HG03175 (cell line): ENCODE data around the gene PRX.
"Not testable (repeated sequence)": the region's sequence is repeated elsewhere in the genome, so short reads cannot be mapped to it uniquely, and the experiment has no call there.

Source experiments
- ATAC-seq: cut with Tn5 transposase; IDR thresholded peaks from one replicate; pipeline ENCODE4 v1.9.1; 2021; ENCODE audit warnings: mild to moderate bottlenecking, moderate library complexity; ENCODE audit not compliant: unreplicated experiment

Gene PRX, protein sequence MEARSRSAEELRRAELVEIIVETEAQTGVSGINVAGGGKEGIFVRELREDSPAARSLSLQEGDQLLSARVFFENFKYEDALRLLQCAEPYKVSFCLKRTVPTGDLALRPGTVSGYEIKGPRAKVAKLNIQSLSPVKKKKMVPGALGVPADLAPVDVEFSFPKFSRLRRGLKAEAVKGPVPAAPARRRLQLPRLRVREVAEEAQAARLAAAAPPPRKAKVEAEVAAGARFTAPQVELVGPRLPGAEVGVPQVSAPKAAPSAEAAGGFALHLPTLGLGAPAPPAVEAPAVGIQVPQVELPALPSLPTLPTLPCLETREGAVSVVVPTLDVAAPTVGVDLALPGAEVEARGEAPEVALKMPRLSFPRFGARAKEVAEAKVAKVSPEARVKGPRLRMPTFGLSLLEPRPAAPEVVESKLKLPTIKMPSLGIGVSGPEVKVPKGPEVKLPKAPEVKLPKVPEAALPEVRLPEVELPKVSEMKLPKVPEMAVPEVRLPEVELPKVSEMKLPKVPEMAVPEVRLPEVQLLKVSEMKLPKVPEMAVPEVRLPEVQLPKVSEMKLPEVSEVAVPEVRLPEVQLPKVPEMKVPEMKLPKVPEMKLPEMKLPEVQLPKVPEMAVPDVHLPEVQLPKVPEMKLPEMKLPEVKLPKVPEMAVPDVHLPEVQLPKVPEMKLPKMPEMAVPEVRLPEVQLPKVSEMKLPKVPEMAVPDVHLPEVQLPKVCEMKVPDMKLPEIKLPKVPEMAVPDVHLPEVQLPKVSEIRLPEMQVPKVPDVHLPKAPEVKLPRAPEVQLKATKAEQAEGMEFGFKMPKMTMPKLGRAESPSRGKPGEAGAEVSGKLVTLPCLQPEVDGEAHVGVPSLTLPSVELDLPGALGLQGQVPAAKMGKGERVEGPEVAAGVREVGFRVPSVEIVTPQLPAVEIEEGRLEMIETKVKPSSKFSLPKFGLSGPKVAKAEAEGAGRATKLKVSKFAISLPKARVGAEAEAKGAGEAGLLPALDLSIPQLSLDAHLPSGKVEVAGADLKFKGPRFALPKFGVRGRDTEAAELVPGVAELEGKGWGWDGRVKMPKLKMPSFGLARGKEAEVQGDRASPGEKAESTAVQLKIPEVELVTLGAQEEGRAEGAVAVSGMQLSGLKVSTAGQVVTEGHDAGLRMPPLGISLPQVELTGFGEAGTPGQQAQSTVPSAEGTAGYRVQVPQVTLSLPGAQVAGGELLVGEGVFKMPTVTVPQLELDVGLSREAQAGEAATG (N-terminal part only)

GRCh38 chr19:40413291-40413845, at the start of gene PRX:
PRX (minus strand) TSS chr19:40413378; CDS start chr19:40407932, 5,446 bp downstream.
- ATAC-seq, result no peak

DNA sequence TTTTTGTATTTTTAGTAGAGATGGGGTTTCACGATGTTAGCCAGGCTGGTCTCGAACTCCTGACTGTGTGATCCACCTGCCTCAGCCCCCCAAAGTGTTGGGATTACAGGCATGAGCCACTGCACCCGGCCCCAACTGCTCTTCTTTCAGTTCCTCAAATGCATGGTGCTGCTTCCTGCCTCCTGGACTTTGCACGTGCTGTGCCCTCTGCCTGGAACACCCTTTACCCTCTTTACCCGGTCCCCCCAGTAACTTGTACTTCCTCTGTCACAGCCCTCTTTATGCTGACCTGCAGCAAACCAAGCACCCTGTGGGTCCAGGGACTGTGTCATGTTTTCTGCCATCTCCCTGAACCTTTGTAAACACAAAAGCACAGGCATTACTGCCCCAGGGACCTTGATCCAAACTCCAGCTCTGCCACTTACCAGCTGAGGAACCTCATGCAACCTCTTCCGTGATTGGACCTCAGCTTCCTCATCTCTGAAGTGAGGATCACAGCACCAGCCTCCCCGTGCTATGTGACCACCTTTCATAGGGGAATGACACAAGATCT, 48.6 kb upstream of the PRX start:
- no peak for ATAC-seq

DNA sequence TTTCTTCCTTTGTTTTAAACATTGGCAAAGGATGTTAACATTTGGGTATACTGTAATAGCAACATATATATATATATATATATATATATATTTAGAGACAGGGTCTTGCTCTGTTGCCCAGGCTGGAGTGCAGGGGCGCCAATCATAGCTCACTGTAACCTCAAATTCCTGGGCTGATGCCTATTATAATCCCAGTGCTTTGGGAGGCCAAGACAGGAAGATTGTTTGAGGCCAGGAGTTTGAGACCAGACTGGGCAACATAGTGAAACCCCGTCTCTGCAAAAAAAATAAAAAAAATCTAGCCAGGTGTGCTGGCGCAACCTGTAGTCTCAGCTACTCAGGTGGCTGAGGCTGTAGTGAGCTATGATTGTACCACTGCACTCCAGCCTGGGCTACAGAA, 47.0 kb upstream of the PRX start:
- ATAC-seq, result no peak

GRCh38 chr19:40458597-40458974, 45.4 kb upstream of the PRX start:
- no peak for ATAC-seq

GRCh38 chr19:40457953-40458596, 44.9 kb upstream of the PRX start:
- no peak for ATAC-seq

DNA sequence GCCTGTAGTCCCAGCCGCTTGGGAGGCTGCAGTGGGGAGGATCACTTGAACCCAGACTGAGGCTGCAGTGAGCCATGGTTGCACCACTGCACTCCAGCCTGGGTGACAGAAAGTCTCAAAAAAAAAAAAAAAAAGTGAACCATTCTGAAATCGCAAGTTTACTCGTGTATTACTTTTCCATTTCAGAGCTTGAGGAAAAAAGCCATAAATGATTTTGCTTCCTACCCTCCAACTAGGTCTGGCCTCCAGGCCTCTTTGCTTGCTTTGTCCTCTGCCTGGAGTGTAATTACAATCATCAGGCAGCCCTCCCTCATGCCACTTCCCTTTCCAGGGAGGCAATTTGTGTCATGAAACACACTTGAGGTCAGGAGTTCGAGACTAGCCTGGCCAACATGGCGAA, 43.9 kb upstream of the PRX start:
- no peak for ATAC-seq

DNA sequence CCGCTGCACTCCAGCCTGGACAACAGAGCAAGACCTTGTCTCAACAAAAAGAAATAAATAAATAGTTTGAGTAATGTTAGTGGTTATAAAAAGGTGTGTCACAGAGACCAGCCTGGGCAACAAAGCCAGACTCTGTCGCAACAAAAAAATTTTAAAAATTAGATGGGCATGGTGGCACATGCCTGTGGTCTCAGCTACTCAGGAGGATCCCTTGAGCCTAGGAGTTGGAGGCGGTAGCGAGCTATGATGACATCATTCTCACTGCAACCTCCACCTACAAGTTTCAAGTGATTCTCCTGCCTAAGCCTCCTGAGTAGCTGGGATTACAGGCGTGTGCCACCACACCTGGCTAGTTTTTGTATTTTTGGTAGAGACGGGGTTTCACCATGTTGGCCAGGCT, 40.8 kb upstream of the PRX start:
- ATAC-seq, result not testable (repeated sequence)

- ATAC-seq, result no peak
These were observed 40.1 kb upstream of the PRX start for GRCh38 chr19:40453151-40453735.

GRCh38 chr19:40452016-40452415, 38.8 kb upstream of the PRX start:
- no peak for ATAC-seq

DNA sequence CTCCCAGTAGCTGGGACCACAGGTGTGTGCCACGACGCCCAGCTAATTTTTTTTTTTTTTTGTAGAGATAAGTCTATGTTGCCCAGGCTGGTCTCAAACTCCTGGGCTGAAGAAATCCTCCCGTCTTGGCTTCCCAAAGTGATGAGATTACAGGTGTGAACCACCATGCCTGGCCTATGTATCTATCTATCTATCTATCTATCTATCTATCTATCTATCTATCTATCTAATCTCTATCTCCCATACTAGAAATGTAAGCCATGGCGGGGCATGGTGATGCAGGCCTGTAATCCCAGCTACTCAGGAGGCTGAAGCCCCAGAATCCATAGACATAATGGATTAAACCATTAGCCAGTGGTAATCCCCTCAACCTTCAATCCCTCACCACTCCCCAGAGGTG, 37.5 kb upstream of the PRX start:
- no peak for ATAC-seq

DNA sequence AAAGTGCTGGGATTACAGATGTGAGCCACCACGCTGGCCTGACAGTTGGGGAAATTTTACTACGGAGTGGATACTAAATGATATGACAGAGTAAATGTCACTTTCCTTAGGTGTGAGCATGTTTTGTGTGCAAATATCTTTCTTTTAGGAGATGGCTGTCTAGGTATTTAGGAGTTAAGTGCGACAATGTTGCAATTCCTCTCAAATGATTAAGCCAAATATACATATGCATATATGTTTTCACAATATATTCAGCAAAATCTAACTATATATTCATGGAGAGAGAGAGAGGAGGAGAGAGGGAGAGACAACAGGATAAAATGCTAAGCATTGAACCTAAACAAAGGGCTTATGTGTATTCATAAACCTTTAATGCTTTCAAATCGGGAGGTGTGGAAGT, 36.3 kb upstream of the PRX start:
- no peak for ATAC-seq

DNA sequence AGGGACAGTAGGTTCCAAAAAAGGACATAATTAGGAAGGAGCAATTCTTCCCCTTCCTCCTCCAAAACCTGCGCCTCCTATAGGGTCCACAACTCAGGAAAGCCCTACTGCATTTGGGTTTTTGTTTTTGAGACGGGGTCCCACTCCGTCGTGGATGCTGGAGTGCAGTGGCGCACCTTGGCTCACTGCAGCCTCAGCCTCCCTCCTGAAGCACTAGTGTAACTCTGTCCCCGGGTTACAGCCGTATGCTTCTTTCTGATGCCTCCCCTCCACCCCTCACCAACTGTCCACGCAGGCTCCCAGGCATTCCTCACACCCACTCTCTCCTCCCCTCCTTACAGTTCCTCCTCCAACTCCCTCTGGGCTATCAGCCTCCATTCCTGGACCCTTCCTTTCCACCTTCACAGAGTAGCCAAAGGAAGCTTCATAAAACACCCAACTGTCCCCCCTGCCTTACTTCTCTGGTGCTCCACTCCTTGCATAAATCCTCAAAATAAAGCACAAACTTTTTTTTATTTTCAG, 33.1 kb upstream of the PRX start:
- no peak for ATAC-seq

GRCh38 chr19:40445780-40446262, 32.6 kb upstream of the PRX start:
- no peak for ATAC-seq

GRCh38 chr19:40444825-40445312, 31.7 kb upstream of the PRX start:
- ATAC-seq, result no peak

DNA sequence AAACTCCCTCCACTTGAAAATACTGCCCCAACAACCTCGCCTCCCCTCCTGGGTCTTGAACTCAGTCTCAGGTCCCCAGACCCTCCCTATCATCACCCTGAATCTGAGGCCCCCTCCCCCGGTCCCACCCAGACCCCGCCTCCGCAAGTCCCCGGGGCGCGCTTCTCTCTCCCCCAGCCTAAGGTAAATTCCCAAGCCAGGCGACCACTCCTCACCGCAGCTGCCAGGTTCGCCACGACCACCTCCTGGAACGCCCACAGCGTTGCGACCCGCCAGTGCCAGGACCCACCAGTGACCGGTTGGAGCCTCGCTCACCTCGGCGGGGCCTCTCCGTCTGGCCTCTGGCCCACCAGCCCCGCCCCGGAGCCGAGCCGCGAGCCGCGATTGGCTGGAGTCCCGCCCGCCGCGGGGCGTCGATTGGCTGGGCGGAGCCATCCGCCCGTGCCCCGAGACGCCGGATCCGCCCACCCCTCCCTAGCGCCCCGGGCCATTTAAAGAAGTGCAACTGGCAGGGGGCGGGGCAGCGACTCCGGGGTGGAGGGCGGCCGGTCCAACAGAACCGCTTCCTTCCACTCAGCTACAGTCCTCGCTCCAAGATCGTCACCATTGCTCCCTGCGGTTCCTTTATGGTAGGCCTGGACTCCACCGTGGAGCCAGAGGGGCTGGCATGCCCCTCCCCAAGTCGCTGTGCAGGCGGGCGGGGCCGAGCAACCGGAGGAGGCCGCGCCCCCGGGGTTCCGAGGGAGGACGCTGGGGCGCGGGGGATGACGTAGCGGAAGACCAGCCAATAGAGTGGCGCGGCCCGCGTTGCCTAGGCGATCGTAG, 31.0 kb upstream of the PRX start, which contains the start of gene SERTAD3:
TSS of gene SERTAD3 (minus strand) at position 336 of the 825 bp plus-strand sequence. CDS start 2,255 bp downstream, outside the sequence.
- ATAC-seq, result peak; percentile 72

- ATAC-seq, result peak; percentile 71
These were observed 30.2 kb upstream of the PRX start for GRCh38 chr19:40443131-40443999.
